A549 treated with Mapracorat at 1 μM for 4 hours (cell line): ENCODE measurements around the gene CPXM2. TPM values are rescaled to one million over a fixed set of nuclear protein-coding genes. Genes with fewer than 3 reads are reported as not detected.

Experiments
- total RNA-seq: library from RNA; stranded (reverse); fragments of 200-300 nt; extraction: Qiagen RNA extraction; gene quantifications from 5 replicates; pipeline ENCODE4 v1.2.3, GENCODE V29; 2022

The CPXM2 gene
- 0.07 TPM in 1 of 5 replicates, not detected in the others for total RNA-seq

GRCh38 chr10:123891144-123892071 is at the start of gene CPXM2:
Gene CPXM2, minus strand, starts transcription at chr10:123891807. Its CDS starts 148 bp downstream, at chr10:123891659.

Other genes starting within 250 kb of the CPXM2 start
- not detected in 5 replicates for gene GPR26, start 225.5 kb downstream of the CPXM2 start, total RNA-seq
- gene CHST15, start 201.8 kb upstream of the CPXM2 start, total RNA-seq: 7.0 to 8.5 TPM (median 7.7 TPM) in 5 replicates